ENCODE data around the gene SUPT4H1.
"Not testable (repeated sequence)": the region's sequence is repeated elsewhere in the genome, so short reads cannot be mapped to it uniquely, and the experiment has no call there.

Gene SUPT4H1

GRCh38 chr17:58351831-58352595 lies at the start of gene SUPT4H1:
Gene SUPT4H1, minus strand, starts transcription at chr17:58352201. Its CDS starts 66 bp downstream, at chr17:58352135.
- H3K4me3 ChIP-seq (replicated peaks in 1 of 2; ENCODE audit: low read depth in 2 of 2, low read length in 2 of 2), result peak within 1 kb of the TSS; percentile 78 to 97
- DNase-seq (ENCODE audit: low read depth in 2 of 2), result peak; percentile 91 to 94
- TF ChIP-seq CTCF (IDR thresholded peaks at IDR 0.05; ENCODE audit: low read depth, low read length), result no peak

GRCh38 chr17:58401287-58401686 lies 49.3 kb upstream of the SUPT4H1 start:
- no peak for DNase-seq (ENCODE audit: low read depth in 2 of 2)
- TF ChIP-seq CTCF (IDR thresholded peaks at IDR 0.05; ENCODE audit: low read depth, low read length), result no peak
- H3K4me3 ChIP-seq (replicated peaks in 1 of 2; ENCODE audit: low read depth in 2 of 2, low read length in 2 of 2), result no peak overlapping the region

GRCh38 chr17:58400826-58401225 lies 48.8 kb upstream of the SUPT4H1 start:
- no peak for DNase-seq (ENCODE audit: low read depth in 2 of 2)
- no peak overlapping the region for H3K4me3 ChIP-seq (replicated peaks in 1 of 2; ENCODE audit: low read depth in 2 of 2, low read length in 2 of 2)
- no peak for TF ChIP-seq CTCF (IDR thresholded peaks at IDR 0.05; ENCODE audit: low read depth, low read length)

- no peak for DNase-seq (ENCODE audit: low read depth in 2 of 2)
- TF ChIP-seq CTCF (IDR thresholded peaks at IDR 0.05; ENCODE audit: low read depth, low read length), result no peak
These were observed 48.0 kb upstream of the SUPT4H1 start for GRCh38 chr17:58399974-58400373.

GRCh38 chr17:58398574-58399266 lies 46.7 kb upstream of the SUPT4H1 start:
- TF ChIP-seq CTCF (IDR thresholded peaks at IDR 0.05; ENCODE audit: low read depth, low read length), result no peak
- no peak overlapping the region for H3K4me3 ChIP-seq (replicated peaks in 1 of 2; ENCODE audit: low read depth in 2 of 2, low read length in 2 of 2)

More at GRCh38 chr17:58399974-58400373, 48.0 kb upstream of the SUPT4H1 start:
- H3K4me3 ChIP-seq (replicated peaks in 1 of 2; ENCODE audit: low read depth in 2 of 2, low read length in 2 of 2), result no peak overlapping the region

GRCh38 chr17:58397421-58397820 lies 45.4 kb upstream of the SUPT4H1 start:
- not testable (repeated sequence) for DNase-seq (ENCODE audit: low read depth in 2 of 2); H3K4me3 ChIP-seq (replicated peaks in 1 of 2; ENCODE audit: low read depth in 2 of 2, low read length in 2 of 2)

More at GRCh38 chr17:58398574-58399266, 46.7 kb upstream of the SUPT4H1 start:
- DNase-seq (ENCODE audit: low read depth in 2 of 2), result no peak

GRCh38 chr17:58396173-58396572 lies 44.2 kb upstream of the SUPT4H1 start:
- no peak overlapping the region for H3K4me3 ChIP-seq (replicated peaks in 1 of 2; ENCODE audit: low read depth in 2 of 2, low read length in 2 of 2)
- no peak for DNase-seq (ENCODE audit: low read depth in 2 of 2)
- TF ChIP-seq CTCF (IDR thresholded peaks at IDR 0.05; ENCODE audit: low read depth, low read length), result no peak
